ENCODE measurements around the gene TBXAS1. TPM values are rescaled to one million over a fixed set of nuclear protein-coding genes. Genes with fewer than 3 reads are reported as not detected.

Gene TBXAS1
- total RNA-seq, 1 experiment from 2014 or later = 2.3 TPM

- TF ChIP-seq ATF6 (CRISPR knock-in tag; IDR thresholded peaks at IDR 0.05) (no peak), PRDM15 (CRISPR knock-in tag; IDR thresholded peaks at IDR 0.05) (no peak), ATF2 (CRISPR knock-in tag; IDR thresholded peaks at IDR 0.05; ENCODE audit: borderline replicate concordance, low read depth) (no peak), ETV6 (CRISPR knock-in tag; IDR thresholded peaks at IDR 0.05) (no peak), MYBL2 (CRISPR knock-in tag; IDR thresholded peaks at IDR 0.05) (no peak)
- TF ChIP-seq, protein P1, sequence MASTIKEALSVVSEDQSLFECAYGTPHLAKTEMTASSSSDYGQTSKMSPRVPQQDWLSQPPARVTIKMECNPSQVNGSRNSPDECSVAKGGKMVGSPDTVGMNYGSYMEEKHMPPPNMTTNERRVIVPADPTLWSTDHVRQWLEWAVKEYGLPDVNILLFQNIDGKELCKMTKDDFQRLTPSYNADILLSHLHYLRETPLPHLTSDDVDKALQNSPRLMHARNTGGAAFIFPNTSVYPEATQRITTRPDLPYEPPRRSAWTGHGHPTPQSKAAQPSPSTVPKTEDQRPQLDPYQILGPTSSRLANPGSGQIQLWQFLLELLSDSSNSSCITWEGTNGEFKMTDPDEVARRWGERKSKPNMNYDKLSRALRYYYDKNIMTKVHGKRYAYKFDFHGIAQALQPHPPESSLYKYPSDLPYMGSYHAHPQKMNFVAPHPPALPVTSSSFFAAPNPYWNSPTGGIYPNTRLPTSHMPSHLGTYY (CRISPR knock-in tag; IDR thresholded peaks at IDR 0.05) = no peak
Measured at GRCh38 chr7:140061607-140061930, 232.5 kb downstream of the TBXAS1 start (continued).

GRCh38 chr7:140062118-140062527 lies 233.1 kb downstream of the TBXAS1 start:
- Mint-ChIP-seq H3K36me3 (peaks cover 11% of the 10 kb centered on the region), H3K4me3 (peak overlapping the region; percentile 71), H3K4me1 (peaks cover 10% of the 10 kb centered on the region; the same call in 1 of the 2 replicates), H3K27ac (no peak overlapping the region), H3K27me3 (ENCODE audit: low read depth) (peaks cover 46% of the 10 kb centered on the region), H3K9me3 (peaks cover 16% of the 10 kb centered on the region)
- CTCF ChIA-PET = interaction anchor here (0.7 to 1.8 kb wide), 3 partner anchors 18 to 577 kb away, joined by 3 to 6 read pairs (median 4); no protein-coding TSS in a partner anchor
- no peak for TF ChIP-seq ZNF671 (CRISPR knock-in tag; IDR thresholded peaks at IDR 0.05)
- TF ChIP-seq, protein P2, sequence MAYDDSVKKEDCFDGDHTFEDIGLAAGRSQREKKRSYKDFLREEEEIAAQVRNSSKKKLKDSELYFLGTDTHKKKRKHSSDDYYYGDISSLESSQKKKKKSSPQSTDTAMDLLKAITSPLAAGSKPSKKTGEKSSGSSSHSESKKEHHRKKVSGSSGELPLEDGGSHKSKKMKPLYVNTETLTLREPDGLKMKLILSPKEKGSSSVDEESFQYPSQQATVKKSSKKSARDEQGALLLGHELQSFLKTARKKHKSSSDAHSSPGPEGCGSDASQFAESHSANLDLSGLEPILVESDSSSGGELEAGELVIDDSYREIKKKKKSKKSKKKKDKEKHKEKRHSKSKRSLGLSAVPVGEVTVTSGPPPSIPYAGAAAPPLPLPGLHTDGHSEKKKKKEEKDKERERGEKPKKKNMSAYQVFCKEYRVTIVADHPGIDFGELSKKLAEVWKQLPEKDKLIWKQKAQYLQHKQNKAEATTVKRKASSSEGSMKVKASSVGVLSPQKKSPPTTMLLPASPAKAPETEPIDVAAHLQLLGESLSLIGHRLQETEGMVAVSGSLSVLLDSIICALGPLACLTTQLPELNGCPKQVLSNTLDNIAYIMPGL (CRISPR knock-in tag; IDR thresholded peaks at IDR 0.05) = peak; percentile 7; the same call in 1 of the 2 replicates
- ATAC-seq (peak; percentile 45; the same call in 1 of the 2 replicates), DNase-seq (ENCODE audit: low spot score) (peak; percentile 38)
- POLR2A ChIA-PET = no interaction called here

DNA sequence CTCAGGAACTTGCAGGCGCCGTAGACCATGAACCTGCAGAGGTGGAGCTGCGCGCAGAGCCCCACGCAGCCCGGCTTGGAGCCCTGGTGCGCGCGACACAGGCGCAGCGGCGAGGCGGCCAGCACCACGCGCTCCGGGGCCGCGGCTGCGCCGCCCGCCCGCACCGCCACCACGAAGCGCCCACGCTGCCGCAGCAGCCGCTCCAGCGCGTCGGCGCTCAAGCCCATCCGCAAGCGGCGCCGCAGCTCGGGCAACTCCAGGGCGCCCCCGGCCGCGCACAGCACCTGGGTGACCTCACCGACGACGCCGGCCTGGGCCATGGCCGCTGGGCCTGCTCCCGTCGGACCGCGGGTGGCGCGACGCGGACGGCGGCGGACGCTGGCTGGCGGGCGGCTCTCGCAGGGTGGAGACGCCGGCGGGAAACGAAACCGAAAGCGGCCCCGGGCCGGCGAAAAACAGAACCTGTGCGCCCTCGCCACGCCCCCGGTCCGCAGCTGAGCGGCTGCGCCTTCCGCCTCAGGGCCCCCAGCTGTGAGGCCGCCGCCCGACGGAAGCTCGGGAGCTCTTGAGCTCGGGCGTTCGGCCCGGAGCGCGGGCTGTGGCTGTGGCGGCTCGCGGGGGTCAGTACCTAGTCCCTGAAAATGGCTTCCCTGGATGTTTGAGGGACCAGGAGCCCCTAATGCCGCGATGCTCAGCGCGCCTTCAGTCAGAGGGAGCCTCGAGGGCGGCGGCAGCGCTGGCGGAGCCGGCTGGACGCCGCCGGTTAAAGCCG lies 233.7 kb downstream of the TBXAS1 start, which contains the start of gene PARP12:
Gene PARP12 (minus strand): TSS at position 424 of the 772 bp plus-strand sequence. CDS start 104 bp downstream, at position 320.
- Mint-ChIP-seq H3K27me3 (ENCODE audit: low read depth) (peaks cover 46% of the 10 kb centered on the region), H3K9me3 (peaks cover 20% of the 10 kb centered on the region), H3K36me3 (peaks cover 14% of the 10 kb centered on the region), H3K27ac (no peak within 1 kb of the TSS), H3K4me3 (peak within 1 kb of the TSS; percentile 71), H3K4me1 (peaks cover 10% of the 10 kb centered on the region; the same call in 1 of the 2 replicates)
- DNase-seq (ENCODE audit: low spot score) (peak; percentile 78), ATAC-seq (peak; percentile 74)
- ChIA-PET CTCF (interaction anchor here (0.7 to 1.8 kb wide), 3 partner anchors 17 to 577 kb away, joined by 3 to 6 read pairs (median 4); no protein-coding TSS in a partner anchor), POLR2A (no interaction called here)
- no peak for TF ChIP-seq ESRRA (CRISPR knock-in tag; IDR thresholded peaks at IDR 0.05; ENCODE audit: borderline replicate concordance)
- no peak for TF ChIP-seq ZNF219 (CRISPR knock-in tag; IDR thresholded peaks at IDR 0.05; ENCODE audit: borderline replicate concordance)
- TF ChIP-seq ZNF416 (CRISPR knock-in tag; IDR thresholded peaks at IDR 0.05) = 0 out of 2 replicates have a peak, but pooled peaks have one; percentile 9
- TF ChIP-seq, protein P3, sequence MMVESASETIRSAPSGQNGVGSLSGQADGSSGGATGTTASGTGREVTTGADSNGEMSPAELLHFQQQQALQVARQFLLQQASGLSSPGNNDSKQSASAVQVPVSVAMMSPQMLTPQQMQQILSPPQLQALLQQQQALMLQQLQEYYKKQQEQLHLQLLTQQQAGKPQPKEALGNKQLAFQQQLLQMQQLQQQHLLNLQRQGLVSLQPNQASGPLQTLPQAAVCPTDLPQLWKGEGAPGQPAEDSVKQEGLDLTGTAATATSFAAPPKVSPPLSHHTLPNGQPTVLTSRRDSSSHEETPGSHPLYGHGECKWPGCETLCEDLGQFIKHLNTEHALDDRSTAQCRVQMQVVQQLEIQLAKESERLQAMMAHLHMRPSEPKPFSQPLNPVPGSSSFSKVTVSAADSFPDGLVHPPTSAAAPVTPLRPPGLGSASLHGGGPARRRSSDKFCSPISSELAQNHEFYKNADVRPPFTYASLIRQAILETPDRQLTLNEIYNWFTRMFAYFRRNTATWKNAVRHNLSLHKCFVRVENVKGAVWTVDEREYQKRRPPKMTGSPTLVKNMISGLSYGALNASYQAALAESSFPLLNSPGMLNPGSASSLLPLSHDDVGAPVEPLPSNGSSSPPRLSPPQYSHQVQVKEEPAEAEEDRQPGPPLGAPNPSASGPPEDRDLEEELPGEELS (CRISPR knock-in tag; IDR thresholded peaks at IDR 0.05) = peak; percentile 85; the same call in 1 of the 2 replicates
- TF ChIP-seq NFE2L1 (CRISPR knock-in tag; IDR thresholded peaks at IDR 0.05) = no peak
- TF ChIP-seq, protein P4, sequence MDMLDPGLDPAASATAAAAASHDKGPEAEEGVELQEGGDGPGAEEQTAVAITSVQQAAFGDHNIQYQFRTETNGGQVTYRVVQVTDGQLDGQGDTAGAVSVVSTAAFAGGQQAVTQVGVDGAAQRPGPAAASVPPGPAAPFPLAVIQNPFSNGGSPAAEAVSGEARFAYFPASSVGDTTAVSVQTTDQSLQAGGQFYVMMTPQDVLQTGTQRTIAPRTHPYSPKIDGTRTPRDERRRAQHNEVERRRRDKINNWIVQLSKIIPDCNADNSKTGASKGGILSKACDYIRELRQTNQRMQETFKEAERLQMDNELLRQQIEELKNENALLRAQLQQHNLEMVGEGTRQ (CRISPR knock-in tag; IDR thresholded peaks at IDR 0.05) = no peak
- 0 out of 2 replicates have a peak, but pooled peaks have one; percentile 29 for TF ChIP-seq SP1 (CRISPR knock-in tag; conservative IDR thresholded peaks at IDR 0.05)
- peak; percentile 21; the same call in 1 of the 2 replicates for TF ChIP-seq JUN (CRISPR knock-in tag; IDR thresholded peaks at IDR 0.05)
- no peak; the same call in 1 of the 2 replicates for TF ChIP-seq E2F5 (CRISPR knock-in tag; IDR thresholded peaks at IDR 0.05)

All from WTC11 (cell line).